HL-60 (cell line): ENCODE results near the gene MBNL1.

Experiments used
- TF ChIP-seq, protein P1 (sequence below): IDR thresholded peaks from one replicate; pipeline ENCODE4 v1.5.1; 2011; ENCODE audit warnings: low read length, control low read depth, inconsistent platforms; ENCODE audit not compliant: insufficient read depth
- TF ChIP-seq, protein P2 (sequence below): IDR thresholded peaks from 2 replicates; pipeline ENCODE4 v1.6.1; 2012; ENCODE audit warnings: low read depth; ENCODE audit not compliant: insufficient replicate concordance

DNA sequence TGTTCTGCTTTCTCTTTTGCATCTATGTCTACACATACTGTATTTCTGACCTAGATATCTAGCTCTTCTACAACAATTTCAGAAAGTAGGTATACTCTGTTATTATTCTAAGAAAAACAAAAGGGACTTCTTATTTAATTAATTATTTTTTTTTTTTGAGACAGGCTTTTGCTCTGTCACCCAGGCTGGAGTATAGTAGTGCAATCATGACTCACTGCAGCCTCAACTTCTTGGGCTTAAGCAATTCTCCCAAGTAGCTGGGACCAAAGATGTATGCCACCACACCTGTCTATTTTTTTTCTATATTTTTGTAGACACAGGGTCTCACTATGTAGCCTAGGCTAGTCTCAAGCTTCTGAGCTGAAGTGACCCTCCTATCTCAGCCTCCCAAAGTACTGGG lies 130.6 kb downstream of the MBNL1 start:
- TF ChIP-seq, protein P1, sequence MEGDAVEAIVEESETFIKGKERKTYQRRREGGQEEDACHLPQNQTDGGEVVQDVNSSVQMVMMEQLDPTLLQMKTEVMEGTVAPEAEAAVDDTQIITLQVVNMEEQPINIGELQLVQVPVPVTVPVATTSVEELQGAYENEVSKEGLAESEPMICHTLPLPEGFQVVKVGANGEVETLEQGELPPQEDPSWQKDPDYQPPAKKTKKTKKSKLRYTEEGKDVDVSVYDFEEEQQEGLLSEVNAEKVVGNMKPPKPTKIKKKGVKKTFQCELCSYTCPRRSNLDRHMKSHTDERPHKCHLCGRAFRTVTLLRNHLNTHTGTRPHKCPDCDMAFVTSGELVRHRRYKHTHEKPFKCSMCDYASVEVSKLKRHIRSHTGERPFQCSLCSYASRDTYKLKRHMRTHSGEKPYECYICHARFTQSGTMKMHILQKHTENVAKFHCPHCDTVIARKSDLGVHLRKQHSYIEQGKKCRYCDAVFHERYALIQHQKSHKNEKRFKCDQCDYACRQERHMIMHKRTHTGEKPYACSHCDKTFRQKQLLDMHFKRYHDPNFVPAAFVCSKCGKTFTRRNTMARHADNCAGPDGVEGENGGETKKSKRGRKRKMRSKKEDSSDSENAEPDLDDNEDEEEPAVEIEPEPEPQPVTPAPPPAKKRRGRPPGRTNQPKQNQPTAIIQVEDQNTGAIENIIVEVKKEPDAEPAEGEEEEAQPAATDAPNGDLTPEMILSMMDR: no peak
- TF ChIP-seq, protein P2, sequence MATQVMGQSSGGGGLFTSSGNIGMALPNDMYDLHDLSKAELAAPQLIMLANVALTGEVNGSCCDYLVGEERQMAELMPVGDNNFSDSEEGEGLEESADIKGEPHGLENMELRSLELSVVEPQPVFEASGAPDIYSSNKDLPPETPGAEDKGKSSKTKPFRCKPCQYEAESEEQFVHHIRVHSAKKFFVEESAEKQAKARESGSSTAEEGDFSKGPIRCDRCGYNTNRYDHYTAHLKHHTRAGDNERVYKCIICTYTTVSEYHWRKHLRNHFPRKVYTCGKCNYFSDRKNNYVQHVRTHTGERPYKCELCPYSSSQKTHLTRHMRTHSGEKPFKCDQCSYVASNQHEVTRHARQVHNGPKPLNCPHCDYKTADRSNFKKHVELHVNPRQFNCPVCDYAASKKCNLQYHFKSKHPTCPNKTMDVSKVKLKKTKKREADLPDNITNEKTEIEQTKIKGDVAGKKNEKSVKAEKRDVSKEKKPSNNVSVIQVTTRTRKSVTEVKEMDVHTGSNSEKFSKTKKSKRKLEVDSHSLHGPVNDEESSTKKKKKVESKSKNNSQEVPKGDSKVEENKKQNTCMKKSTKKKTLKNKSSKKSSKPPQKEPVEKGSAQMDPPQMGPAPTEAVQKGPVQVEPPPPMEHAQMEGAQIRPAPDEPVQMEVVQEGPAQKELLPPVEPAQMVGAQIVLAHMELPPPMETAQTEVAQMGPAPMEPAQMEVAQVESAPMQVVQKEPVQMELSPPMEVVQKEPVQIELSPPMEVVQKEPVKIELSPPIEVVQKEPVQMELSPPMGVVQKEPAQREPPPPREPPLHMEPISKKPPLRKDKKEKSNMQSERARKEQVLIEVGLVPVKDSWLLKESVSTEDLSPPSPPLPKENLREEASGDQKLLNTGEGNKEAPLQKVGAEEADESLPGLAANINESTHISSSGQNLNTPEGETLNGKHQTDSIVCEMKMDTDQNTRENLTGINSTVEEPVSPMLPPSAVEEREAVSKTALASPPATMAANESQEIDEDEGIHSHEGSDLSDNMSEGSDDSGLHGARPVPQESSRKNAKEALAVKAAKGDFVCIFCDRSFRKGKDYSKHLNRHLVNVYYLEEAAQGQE: no peak
